OCI-LY1 (cell line): ENCODE measurements around the gene MAPKBP1.

Experiments used
- EZH2 ChIP-seq: fragments of 200-600 bp; sonication (generic), shearing (Covaris generic); IDR thresholded peaks from 2 replicates; pipeline ENCODE4 v1.8.0; 2017; ENCODE audit warnings: borderline replicate concordance, mixed run types, mild to moderate bottlenecking, antibody characterized with exemption, low read length, moderate library complexity, mixed read lengths
- TF ChIP-seq, protein P1 (sequence below): fragments of 200-600 bp; sonication (generic), shearing (Covaris generic); IDR thresholded peaks from 2 replicates; pipeline ENCODE4 v1.5.1; 2017; ENCODE audit warnings: mild to moderate bottlenecking, antibody characterized with exemption, low read length, moderate library complexity, mixed read lengths

DNA sequence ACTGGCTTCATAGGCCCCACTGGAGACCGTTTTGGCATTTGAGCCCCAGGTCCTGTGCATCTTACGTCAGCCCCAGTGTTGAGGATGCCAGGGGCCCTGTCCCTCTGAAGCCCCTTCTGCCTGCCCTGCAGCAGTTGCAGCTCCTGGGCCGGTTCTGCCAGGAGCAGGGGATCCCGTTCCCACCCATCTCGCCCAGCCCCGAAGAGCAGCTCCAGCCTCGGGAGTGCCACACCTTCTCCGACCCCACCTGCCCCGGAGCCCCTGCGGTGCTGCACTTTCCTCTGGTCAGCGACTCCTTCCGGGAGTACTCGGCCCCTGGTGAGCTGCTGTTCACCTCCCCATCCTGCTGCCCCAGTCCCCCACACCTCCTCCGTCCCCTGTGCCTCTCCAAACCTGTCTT is 72.9 kb downstream of the MAPKBP1 start:
- TF ChIP-seq, protein P1, sequence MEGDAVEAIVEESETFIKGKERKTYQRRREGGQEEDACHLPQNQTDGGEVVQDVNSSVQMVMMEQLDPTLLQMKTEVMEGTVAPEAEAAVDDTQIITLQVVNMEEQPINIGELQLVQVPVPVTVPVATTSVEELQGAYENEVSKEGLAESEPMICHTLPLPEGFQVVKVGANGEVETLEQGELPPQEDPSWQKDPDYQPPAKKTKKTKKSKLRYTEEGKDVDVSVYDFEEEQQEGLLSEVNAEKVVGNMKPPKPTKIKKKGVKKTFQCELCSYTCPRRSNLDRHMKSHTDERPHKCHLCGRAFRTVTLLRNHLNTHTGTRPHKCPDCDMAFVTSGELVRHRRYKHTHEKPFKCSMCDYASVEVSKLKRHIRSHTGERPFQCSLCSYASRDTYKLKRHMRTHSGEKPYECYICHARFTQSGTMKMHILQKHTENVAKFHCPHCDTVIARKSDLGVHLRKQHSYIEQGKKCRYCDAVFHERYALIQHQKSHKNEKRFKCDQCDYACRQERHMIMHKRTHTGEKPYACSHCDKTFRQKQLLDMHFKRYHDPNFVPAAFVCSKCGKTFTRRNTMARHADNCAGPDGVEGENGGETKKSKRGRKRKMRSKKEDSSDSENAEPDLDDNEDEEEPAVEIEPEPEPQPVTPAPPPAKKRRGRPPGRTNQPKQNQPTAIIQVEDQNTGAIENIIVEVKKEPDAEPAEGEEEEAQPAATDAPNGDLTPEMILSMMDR = no peak
- TF ChIP-seq EZH2 = no peak
